ENCODE measurements around the gene TUB.

DNA sequence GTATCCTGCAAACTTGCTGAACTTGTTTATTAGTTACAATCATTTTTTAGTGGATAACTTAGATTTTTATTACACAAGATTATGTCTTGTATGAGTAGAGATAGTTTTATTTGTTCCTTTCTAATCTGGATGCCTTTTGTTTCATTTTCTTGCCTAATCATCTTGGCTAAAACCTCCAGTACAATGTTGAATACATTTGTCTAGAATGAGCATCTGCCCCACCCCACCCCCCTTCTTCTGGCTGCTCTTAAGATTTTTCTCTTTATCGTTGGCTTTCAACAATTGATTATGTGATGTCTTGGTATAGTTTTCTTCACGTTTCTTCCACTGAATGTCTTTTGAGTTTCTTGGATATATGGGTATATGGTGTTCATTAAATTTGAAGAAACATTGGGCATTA is 37.3 kb upstream of the TUB start:
- TF ChIP-seq, protein P1, sequence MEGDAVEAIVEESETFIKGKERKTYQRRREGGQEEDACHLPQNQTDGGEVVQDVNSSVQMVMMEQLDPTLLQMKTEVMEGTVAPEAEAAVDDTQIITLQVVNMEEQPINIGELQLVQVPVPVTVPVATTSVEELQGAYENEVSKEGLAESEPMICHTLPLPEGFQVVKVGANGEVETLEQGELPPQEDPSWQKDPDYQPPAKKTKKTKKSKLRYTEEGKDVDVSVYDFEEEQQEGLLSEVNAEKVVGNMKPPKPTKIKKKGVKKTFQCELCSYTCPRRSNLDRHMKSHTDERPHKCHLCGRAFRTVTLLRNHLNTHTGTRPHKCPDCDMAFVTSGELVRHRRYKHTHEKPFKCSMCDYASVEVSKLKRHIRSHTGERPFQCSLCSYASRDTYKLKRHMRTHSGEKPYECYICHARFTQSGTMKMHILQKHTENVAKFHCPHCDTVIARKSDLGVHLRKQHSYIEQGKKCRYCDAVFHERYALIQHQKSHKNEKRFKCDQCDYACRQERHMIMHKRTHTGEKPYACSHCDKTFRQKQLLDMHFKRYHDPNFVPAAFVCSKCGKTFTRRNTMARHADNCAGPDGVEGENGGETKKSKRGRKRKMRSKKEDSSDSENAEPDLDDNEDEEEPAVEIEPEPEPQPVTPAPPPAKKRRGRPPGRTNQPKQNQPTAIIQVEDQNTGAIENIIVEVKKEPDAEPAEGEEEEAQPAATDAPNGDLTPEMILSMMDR (IDR thresholded peaks at IDR 0.05) = no peak
- TF ChIP-seq POLR2A (IDR thresholded peaks at IDR 0.05) (no peak), POLR2AphosphoS5 (IDR thresholded peaks at IDR 0.05; ENCODE audit: insufficient read depth in 1 of 2, low read depth in 1 of 2) (no peak)
